ENCODE data around the gene TMEM109.

DNA sequence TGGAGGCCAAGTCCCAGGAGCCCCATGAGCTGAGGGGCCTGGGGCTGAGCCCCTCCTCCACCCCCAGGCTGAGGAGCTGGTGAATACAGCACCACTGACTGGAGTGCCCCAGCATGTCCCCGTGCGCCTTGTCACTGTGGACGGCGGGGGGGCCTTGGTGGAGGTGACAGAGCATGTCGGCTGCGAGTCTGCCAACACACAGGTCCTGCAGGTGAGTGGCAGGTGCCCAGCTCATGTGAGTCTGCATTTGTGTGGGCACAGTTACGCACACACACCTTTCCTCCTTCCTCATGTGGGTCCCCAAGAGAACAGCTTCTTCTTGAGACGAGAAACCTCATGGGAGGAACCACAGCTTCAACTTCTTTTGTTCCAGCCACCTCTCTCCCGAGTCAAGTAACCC, 18.0 kb downstream of the TMEM109 start:
- TF ChIP-seq, protein P1, sequence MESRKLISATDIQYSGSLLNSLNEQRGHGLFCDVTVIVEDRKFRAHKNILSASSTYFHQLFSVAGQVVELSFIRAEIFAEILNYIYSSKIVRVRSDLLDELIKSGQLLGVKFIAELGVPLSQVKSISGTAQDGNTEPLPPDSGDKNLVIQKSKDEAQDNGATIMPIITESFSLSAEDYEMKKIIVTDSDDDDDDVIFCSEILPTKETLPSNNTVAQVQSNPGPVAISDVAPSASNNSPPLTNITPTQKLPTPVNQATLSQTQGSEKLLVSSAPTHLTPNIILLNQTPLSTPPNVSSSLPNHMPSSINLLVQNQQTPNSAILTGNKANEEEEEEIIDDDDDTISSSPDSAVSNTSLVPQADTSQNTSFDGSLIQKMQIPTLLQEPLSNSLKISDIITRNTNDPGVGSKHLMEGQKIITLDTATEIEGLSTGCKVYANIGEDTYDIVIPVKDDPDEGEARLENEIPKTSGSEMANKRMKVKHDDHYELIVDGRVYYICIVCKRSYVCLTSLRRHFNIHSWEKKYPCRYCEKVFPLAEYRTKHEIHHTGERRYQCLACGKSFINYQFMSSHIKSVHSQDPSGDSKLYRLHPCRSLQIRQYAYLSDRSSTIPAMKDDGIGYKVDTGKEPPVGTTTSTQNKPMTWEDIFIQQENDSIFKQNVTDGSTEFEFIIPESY (CRISPR knock-in tag; IDR thresholded peaks at IDR 0.05), result no peak
- TF ChIP-seq CTCF (IDR thresholded peaks at IDR 0.05 in 2 of 3, conservative IDR thresholded peaks at IDR 0.05 in 1 of 3; ENCODE audit: insufficient read depth in 2 of 3, low read depth in 1 of 3, low read length in 3 of 3) (no peak), DNMT1 (IDR thresholded peaks at IDR 0.05) (no peak), POLR2A (conservative IDR thresholded peaks at IDR 0.05) (no peak)
- TF ChIP-seq, protein P2, sequence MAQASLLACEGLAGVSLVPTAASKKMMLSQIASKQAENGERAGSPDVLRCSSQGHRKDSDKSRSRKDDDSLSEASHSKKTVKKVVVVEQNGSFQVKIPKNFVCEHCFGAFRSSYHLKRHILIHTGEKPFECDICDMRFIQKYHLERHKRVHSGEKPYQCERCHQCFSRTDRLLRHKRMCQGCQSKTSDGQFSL (CRISPR knock-in tag; IDR thresholded peaks at IDR 0.05), result no peak
- TF ChIP-seq, protein P2 (tag; IDR thresholded peaks at IDR 0.05), result no peak

All from K562 (cell line).